GM21825 (cell line): ENCODE results near the gene REPS1.

Experiments
- ATAC-seq: cut with Tn5 transposase; IDR thresholded peaks from one replicate; pipeline ENCODE4 v1.9.1; 2021; ENCODE audit warnings: mild to moderate bottlenecking, moderate library complexity; ENCODE audit not compliant: unreplicated experiment

REPS1 gene

DNA sequence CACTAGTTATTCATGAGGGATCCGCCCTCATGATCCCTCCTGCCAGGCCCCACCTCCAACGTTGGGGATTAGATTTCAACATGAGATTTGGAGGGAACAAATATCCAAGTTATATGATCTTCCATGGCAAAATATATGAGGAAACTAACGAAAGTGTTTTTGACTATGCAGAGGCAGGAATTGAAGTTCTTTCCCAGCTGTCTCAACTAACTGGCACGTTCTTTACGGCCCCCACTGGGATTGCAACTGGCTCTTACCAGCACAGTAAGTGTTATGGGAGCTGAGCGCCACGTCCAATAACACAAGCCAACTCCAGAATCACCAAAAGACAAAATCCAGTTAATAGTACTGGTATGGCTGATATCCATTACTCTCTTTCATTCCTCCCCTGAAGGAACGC, 125.6 kb downstream of the REPS1 start:
- no peak for ATAC-seq

- no peak for ATAC-seq
Observed at GRCh38 chr6:138857775-138858174, 130.3 kb downstream of the REPS1 start.

DNA sequence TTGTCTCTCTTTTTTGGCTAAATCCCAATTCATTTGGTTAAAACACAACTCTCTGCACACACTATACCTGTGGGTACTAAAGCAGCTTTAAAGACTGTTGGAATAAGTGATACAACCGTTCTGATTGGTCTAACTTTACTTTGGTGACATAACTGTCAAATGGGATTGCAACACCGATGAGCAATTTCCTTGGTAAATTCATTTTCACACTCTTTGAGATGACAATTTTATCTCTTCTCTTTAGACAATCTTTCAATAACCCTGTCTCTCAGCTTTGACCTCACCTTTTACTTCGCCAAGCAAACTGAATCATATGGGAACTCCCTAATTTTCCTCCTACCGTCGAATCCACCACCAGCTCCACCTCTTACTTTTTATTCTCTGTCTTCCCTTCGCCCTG, 131.4 kb downstream of the REPS1 start:
- ATAC-seq = no peak
